Articular chondrocyte of knee joint (primary cell): ENCODE data around the gene CLIC4. TPM values are rescaled to one million over a fixed set of nuclear protein-coding genes. Genes with fewer than 3 reads are reported as not detected.

ENCODE experiments used
- small RNA-seq: library from RNA; depleted of rRNA; stranded (forward); fragments of <200 nt; gene quantifications from one replicate; pipeline ENCODE3, GENCODE V24; 2012
- total RNA-seq: library from RNA; depleted of rRNA; stranded (reverse); fragments of >200 nt; gene quantifications from 2 replicates; pipeline ENCODE4 v1.2.3, GENCODE V29; 2012

CLIC4 gene
- 842 and 889 TPM in 2 replicates for total RNA-seq

DNA sequence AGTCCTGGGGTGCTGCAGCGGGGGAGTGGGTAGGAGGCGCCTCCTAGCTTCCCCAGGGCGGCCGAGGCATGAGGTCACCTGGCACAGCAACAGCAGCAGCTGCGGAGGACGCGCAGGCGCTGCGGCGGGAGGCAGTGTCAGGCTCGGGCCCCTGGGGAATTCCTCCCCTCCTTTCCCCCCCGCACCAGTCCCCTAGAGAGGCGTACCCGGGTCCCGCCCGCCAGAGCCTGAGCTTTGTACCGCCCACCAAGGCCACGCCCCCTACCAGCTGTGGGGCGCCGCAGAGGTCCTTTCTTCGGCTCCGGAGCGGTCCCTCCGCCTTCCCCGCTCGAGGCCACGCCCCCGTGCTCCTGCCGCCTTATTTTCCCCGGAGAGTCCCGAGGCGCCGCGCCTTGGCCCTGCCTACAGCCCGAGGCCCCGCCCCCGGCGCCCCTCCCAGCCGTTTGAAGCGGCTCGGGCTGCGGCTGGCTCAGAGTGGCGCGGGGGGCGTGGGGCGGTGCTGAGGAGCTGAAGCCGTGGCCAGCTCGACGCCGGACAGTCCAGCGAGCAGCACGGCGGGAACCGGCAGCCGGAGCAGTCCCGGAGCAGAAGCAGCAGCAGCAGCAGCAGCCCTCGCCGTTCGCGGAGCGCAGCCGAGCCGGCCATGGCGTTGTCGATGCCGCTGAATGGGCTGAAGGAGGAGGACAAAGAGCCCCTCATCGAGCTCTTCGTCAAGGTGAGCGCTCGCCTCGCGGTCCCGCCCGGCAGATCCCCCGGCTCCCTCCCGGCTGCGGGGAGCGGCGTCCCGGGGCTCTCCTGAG is at the start of gene CLIC4:
TSS of gene CLIC4 (plus strand) at position 537 of the 800 bp plus-strand sequence. CDS start at position 644, 107 bp downstream.

Small RNA genes within 50 kb of the gene (small RNA-seq; reads per million reads assigned to genes)
- not detected for gene RNU6-1208P

Other genes with a start within 250 kb of the CLIC4 start
- gene RCAN3, start 242.6 kb upstream of the CLIC4 start, total RNA-seq, result 11.1 and 13.2 TPM in 2 replicates
- not detected in 2 replicates for gene NCMAP, start 189.4 kb upstream of the CLIC4 start, total RNA-seq
- 63.6 and 76.7 TPM in 2 replicates for gene SRRM1, start 102.1 kb upstream of the CLIC4 start, total RNA-seq
- gene RUNX3, start 184.8 kb downstream of the CLIC4 start, total RNA-seq, result not detected in 2 replicates